Gastrocnemius medialis (tissue), 4 donors: ENCODE results near the gene INPP5A. TPM values are rescaled to one million over a fixed set of nuclear protein-coding genes. Genes with fewer than 3 reads are reported as not detected.

ENCODE experiments used
- ATAC-seq, 2 donors: fragments of 150-250 bp; one replicate each; pipeline ENCODE4 v1.9.1; 2016
- DNase-seq, 2 donors: peaks; one replicate each; pipeline ENCODE4 v3.0.0-alpha.2; 2019
- H3K27ac ChIP-seq, 4 donors: fragments of 200-600 bp; sonication (generic); 1 replicate in 1 of 4; 2 replicates in 3 of 4; pipeline ENCODE4 v1.5.1; 2016 to 2018; ENCODE audit warnings: mild to moderate bottlenecking in 2 of 4, moderate library complexity in 1 of 4
- H3K27me3 ChIP-seq, 3 donors: fragments of 200-600 bp; sonication (generic) in 2 of 3; 1 replicate in 1 of 3; 2 replicates in 2 of 3; pipeline versions ENCODE4 v1.5.1 to v1.6.0; 2016 to 2019; ENCODE audit warnings: mild to moderate bottlenecking in 1 of 3, moderate library complexity in 1 of 3
- H3K36me3 ChIP-seq, 2 donors: fragments of 200-600 bp; sonication (generic) in 1 of 2; one replicate each; pipeline ENCODE4 v1.5.1; 2017 to 2018
- H3K4me1 ChIP-seq, 2 donors: fragments of 200-600 bp; sonication (generic) in 1 of 2; one replicate each; pipeline ENCODE4 v1.5.1; 2016 to 2017; ENCODE audit warnings: mild to moderate bottlenecking in 2 of 2
- H3K4me3 ChIP-seq, 4 donors: fragments of 200-600 bp; sonication (generic) in 3 of 4; 1 replicate in 1 of 4; 2 replicates in 3 of 4; pipeline ENCODE4 v1.5.1; 2016 to 2019; ENCODE audit warnings: mild to moderate bottlenecking in 2 of 4
- H3K9me3 ChIP-seq, 3 donors: fragments of 200-600 bp; sonication (generic) in 2 of 3; 1 replicate in 1 of 3; 2 replicates in 2 of 3; pipeline ENCODE4 v1.5.1; 2016 to 2019
- POLR2A ChIP-seq, 2 donors: fragments of 450-650 bp; IDR thresholded peaks; one replicate each; pipeline ENCODE4 v1.6.1; 2017; ENCODE audit warnings: antibody characterized with exemption in 2 of 2, mild to moderate bottlenecking in 2 of 2, moderate library complexity in 2 of 2
- in situ Hi-C, 4 donors: fragments of 200-750 bp; cut with MboI; loops; one replicate each; pipeline versions ENCODE4 v1.15.0 to v1.8.0; 2017; ENCODE audit warnings: low sequenced_read_pairs in 4 of 4
- intact Hi-C: fragments of 100-400 bp; cut with DNase I; formaldehyde crosslinking; loops from one replicate; pipeline ENCODE4 v1.15.1; 2023; ENCODE audit warnings: low total_unique reads
- total RNA-seq, 4 donors: library from RNA; depleted of rRNA; stranded (reverse); fragments of >200 nt; gene quantifications; one replicate each; pipeline versions ENCODE4 v1.1.0 to v1.2.3, GENCODE V29; 2016
- TF ChIP-seq, protein P1 (sequence below), 5 experiments: fragments of 450-650 bp in 3 of 5; fragments of 200-600 bp in 2 of 5; sonication (generic) in 2 of 5; IDR thresholded peaks in 4 of 5; conservative IDR thresholded peaks in 1 of 5; 1 replicate in 4 of 5; 2 replicates in 1 of 5; pipeline ENCODE4 v1.5.1; 2016 to 2019; ENCODE audit warnings: antibody characterized with exemption in 5 of 5, mild to moderate bottlenecking in 3 of 5, moderate library complexity in 3 of 5

INPP5A gene
- total RNA-seq, 4 donors from 2014 or later, result 74.9 to 107 (median 92.4) TPM

DNA sequence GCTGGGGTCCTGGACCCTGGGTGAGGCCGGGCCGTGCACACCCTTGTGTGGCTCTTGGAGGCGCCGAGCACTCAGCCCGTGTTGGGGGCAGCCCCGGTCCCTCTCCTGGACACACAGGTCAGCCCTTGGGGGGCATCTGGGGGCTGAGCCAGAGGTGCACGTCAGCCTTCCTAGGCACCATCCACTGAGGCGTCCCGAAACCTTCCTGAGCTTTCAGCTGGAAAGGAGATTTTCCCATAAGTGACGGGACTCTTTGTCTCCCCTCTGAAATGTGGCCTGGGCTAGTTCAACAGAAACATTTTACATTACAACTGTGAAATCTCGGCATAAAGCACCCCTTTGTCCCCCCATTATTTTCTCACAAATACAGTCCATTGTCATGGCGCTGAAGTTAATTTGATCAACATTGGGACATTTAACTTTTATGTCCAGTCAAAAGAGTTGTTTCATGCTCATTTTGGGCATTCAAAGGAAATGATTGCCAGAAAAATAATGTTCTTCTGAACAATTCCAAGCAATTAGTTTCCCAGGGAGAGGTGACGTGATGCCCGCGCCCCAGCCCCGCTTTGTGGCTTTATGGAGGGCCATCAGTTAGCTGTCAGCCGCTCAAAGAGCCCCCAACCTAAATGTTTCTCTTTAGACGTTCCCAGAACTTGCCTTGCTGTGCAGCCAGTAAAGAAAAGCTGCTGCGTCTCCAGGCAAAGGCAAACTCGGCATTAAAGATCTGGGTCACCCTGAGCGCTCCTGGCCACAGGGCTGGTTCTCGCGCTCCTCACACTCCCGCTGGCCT, 177.6 kb downstream of the INPP5A start:
- Histone ChIP-seq H3K36me3 (peaks cover 0 to 12% of the 10 kb centered on the region in 2 donors), H3K27ac (no peak overlapping the region), H3K27me3 (no peaks in the 10 kb centered on the region), H3K4me3 (no peak overlapping the region), H3K4me1 (no peaks in the 10 kb centered on the region), H3K9me3 (no peaks in the 10 kb centered on the region)
- intact Hi-C loops (no loop called here), in situ Hi-C loops (no loop called here)
- no peak for DNase-seq
- no peak for ATAC-seq
- TF ChIP-seq, protein P1, sequence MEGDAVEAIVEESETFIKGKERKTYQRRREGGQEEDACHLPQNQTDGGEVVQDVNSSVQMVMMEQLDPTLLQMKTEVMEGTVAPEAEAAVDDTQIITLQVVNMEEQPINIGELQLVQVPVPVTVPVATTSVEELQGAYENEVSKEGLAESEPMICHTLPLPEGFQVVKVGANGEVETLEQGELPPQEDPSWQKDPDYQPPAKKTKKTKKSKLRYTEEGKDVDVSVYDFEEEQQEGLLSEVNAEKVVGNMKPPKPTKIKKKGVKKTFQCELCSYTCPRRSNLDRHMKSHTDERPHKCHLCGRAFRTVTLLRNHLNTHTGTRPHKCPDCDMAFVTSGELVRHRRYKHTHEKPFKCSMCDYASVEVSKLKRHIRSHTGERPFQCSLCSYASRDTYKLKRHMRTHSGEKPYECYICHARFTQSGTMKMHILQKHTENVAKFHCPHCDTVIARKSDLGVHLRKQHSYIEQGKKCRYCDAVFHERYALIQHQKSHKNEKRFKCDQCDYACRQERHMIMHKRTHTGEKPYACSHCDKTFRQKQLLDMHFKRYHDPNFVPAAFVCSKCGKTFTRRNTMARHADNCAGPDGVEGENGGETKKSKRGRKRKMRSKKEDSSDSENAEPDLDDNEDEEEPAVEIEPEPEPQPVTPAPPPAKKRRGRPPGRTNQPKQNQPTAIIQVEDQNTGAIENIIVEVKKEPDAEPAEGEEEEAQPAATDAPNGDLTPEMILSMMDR (IDR thresholded peaks at IDR 0.05 in 4 of 5, conservative IDR thresholded peaks at IDR 0.05 in 1 of 5), result no peak
- no peak for TF ChIP-seq POLR2A (IDR thresholded peaks at IDR 0.05)

- Histone ChIP-seq H3K4me1 (no peaks in the 10 kb centered on the region), H3K36me3 (peaks cover 0 to 12% of the 10 kb centered on the region in 2 donors), H3K27me3 (no peaks in the 10 kb centered on the region), H3K9me3 (no peaks in the 10 kb centered on the region), H3K27ac (no peak overlapping the region), H3K4me3 (no peak overlapping the region)
- intact Hi-C loops, result no loop called here
- TF ChIP-seq, protein P1 (IDR thresholded peaks at IDR 0.05 in 4 of 5, conservative IDR thresholded peaks at IDR 0.05 in 1 of 5), result no peak
- no peak for TF ChIP-seq POLR2A (IDR thresholded peaks at IDR 0.05)
- in situ Hi-C loops, result no loop called here
- DNase-seq (no peak), ATAC-seq (no peak)
These were observed 178.4 kb downstream of the INPP5A start for GRCh38 chr10:132715776-132716680.

DNA sequence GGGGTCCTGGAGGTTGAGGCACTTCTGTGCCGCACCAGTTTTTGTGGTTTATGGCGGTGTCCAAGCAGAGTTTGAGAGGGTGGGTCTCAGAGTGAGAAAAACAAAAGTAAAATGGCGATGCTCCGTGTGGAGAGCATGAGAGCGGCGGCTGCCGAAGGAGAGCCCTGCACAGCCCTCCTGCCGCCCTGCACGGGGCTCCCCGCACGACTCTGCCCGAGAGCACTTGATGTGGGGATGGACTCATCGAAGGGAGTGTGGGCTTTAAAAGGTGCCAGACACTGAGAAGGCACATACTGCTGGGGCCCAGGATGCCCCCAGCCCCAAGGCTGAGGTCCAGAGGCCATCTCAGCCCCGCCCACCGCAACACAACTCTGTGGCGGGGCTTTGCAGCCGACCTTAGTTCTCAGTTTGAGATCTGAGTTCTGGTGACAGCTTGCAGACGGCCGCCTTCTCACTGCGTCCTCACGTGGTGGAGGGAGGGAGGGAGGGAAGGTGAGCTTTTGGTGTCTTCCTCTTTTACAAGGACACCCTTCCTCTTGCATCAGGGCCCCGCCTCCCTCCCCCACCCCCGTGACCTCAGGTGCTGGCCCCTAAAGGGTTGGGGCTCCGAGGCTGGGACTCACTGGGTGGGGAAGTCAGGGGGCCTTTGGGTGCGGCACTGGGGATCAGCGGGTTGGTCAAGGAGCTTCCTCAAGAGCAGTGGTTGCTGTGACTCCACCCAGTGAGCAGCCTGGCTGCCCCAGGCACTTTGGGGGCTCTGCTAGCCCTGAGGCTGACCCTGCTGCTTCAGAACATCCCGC, 179.3 kb downstream of the INPP5A start:
- DNase-seq, result no peak
- ATAC-seq, result no peak

GRCh38 chr10:132721725-132722124, 184.1 kb downstream of the INPP5A start:
- no peak overlapping the region for H3K4me3 ChIP-seq
- H3K9me3 ChIP-seq, result no peaks in the 10 kb centered on the region
- no peaks in the 10 kb centered on the region for H3K36me3 ChIP-seq
- no peak for TF ChIP-seq POLR2A (IDR thresholded peaks at IDR 0.05)
- TF ChIP-seq, protein P1 (IDR thresholded peaks at IDR 0.05 in 4 of 5, conservative IDR thresholded peaks at IDR 0.05 in 1 of 5), result no peak
- no peak for DNase-seq
- no peaks in the 10 kb centered on the region for H3K27me3 ChIP-seq
- intact Hi-C loops, result loop anchor here (5.0 to 10.0 kb wide), 2 partner anchors 67 to 259 kb away; no protein-coding TSS in a partner anchor
- in situ Hi-C loops, result no loop called here
- H3K27ac ChIP-seq, result peak overlapping the region; percentile 67 to 86 (median 78)
- peaks cover 10 to 14% of the 10 kb centered on the region in 2 donors for H3K4me1 ChIP-seq
- ATAC-seq, result peak in 1 of 2 donors; percentile 13

More for the DNA sequence above, 179.3 kb downstream of the INPP5A start:
- H3K27me3 ChIP-seq, result no peaks in the 10 kb centered on the region
- TF ChIP-seq POLR2A (IDR thresholded peaks at IDR 0.05), result no peak
- TF ChIP-seq, protein P1 (IDR thresholded peaks at IDR 0.05 in 4 of 5, conservative IDR thresholded peaks at IDR 0.05 in 1 of 5), result no peak
- H3K4me1 ChIP-seq, result peaks cover 4 to 6% of the 10 kb centered on the region in 2 donors
- H3K9me3 ChIP-seq, result no peaks in the 10 kb centered on the region
- no peak overlapping the region for H3K4me3 ChIP-seq
- H3K36me3 ChIP-seq, result peaks cover 0 to 12% of the 10 kb centered on the region in 2 donors
- in situ Hi-C loops (no loop called here), intact Hi-C loops (no loop called here)
- H3K27ac ChIP-seq, result no peak overlapping the region
